K562 (cell line): ENCODE data around the gene HNRNPF. TPM values are rescaled to one million over a fixed set of nuclear protein-coding genes. Genes with fewer than 3 reads are reported as not detected.

Experiments
- FOXJ3 ChIP-seq: sonication (generic); formaldehyde crosslinking; IDR thresholded peaks from 2 replicates; pipeline ENCODE4 v1.4.0; 2020; ENCODE audit warnings: mild to moderate bottlenecking, missing genetic modification reagents
- IRF1 ChIP-seq: sonication (generic); formaldehyde crosslinking; IDR thresholded peaks from 2 replicates; pipeline ENCODE4 v1.8.0; 2022; ENCODE audit warnings: missing genetic modification reagents, mild to moderate bottlenecking, borderline replicate concordance
- PRPF4 ChIP-seq: fragments of 200-400 bp; formaldehyde crosslinking; IDR thresholded peaks from one replicate; pipeline ENCODE4 v1.6.1; 2017; ENCODE audit warnings: low read length, low read depth, mild to moderate bottlenecking; ENCODE audit not compliant: insufficient read depth, poor library complexity, severe bottlenecking
- RREB1 ChIP-seq: fragments of 250-450 bp; sonication (Bioruptor Pico); IDR thresholded peaks from 2 replicates; pipeline ENCODE4 v1.4.0; 2020
- SIX5 ChIP-seq, 2 experiments: IDR thresholded peaks; 2 replicates each; pipeline ENCODE4 v1.6.1; 2011; ENCODE audit warnings: low read length in 2 of 2, borderline replicate concordance in 1 of 2, low read depth in 1 of 2, mild to moderate bottlenecking in 1 of 2, moderate library complexity in 1 of 2; ENCODE audit not compliant: insufficient read depth in 1 of 2
- SMAD1 ChIP-seq: fragments of 150-350 bp; IDR thresholded peaks from 2 replicates; pipeline ENCODE4 v1.6.1; 2014; ENCODE audit warnings: low read length, low read depth; ENCODE audit not compliant: partially characterized antibody
- SMAD3 ChIP-seq: fragments of 450-650 bp; formaldehyde crosslinking; conservative IDR thresholded peaks from 2 replicates; pipeline ENCODE4 v1.4.0; 2020; ENCODE audit warnings: mild to moderate bottlenecking
- THAP7 ChIP-seq: fragments of 250-450 bp; sonication (Bioruptor Pico); IDR thresholded peaks from 2 replicates; pipeline ENCODE4 v1.5.0; 2021
- U2AF2 ChIP-seq: fragments of 200-400 bp; formaldehyde crosslinking; optimal IDR thresholded peaks from 2 replicates; pipeline ENCODE3; 2017; ENCODE audit warnings: low read depth, mild to moderate bottlenecking, low read length
- ZNF324 ChIP-seq: fragments of 250-450 bp; sonication (Bioruptor Pico); IDR thresholded peaks from 2 replicates; pipeline ENCODE4 v1.4.0; 2020; ENCODE audit warnings: mild to moderate bottlenecking
- polyA plus RNA-seq, 8 experiments: library from polyadenylated mRNA; depleted of rRNA in 4 of 8; stranded (reverse) in 5 of 8; unstranded in 3 of 8; fragments of >200 nt; fragmentation: Nextera tagmentation in 2 of 8; fragmentation: Illumina TruSeq in 1 of 8; extraction: Ambion mirVana in 2 of 8; extraction: Trizol in 1 of 8; gene quantifications; 2 replicates each; pipeline versions ENCODE4 v1.2.1 to v1.2.3, GENCODE V29; 2011 to 2014; ENCODE audit warnings: inconsistent platforms in 1 of 8, missing spikeins in 1 of 8
- total RNA-seq, 7 experiments: library from RNA; depleted of rRNA in 6 of 7; stranded (reverse); fragments of >200 nt in 6 of 7; fragmentation: Illumina TruSeq in 2 of 7; extraction: Trizol in 2 of 7; gene quantifications; 2 replicates each; pipeline versions ENCODE4 v1.2.1 to v1.2.3, GENCODE V29; 2011 to 2021; ENCODE audit warnings: low replicate concordance in 1 of 7
- TF ChIP-seq, protein P1 (sequence below): fragments of 450-650 bp; IDR thresholded peaks from one replicate; pipeline ENCODE4 v1.6.1; 2018; ENCODE audit warnings: mild to moderate bottlenecking, moderate library complexity; ENCODE audit not compliant: partially characterized antibody
- TF ChIP-seq, protein P2 (sequence below): IDR thresholded peaks from 3 replicates; pipeline ENCODE4 v1.6.1; 2011; ENCODE audit warnings: borderline replicate concordance, mild to moderate bottlenecking, moderate library complexity; ENCODE audit not compliant: insufficient read length; ENCODE audit errors: extremely low read depth

HNRNPF gene
- total and polyA plus RNA-seq, 9 of the 15 experiments (the other 6 are each of a cell fraction or from before 2014, with no cell fraction given), result 192 to 489 (median 416) TPM

DNA sequence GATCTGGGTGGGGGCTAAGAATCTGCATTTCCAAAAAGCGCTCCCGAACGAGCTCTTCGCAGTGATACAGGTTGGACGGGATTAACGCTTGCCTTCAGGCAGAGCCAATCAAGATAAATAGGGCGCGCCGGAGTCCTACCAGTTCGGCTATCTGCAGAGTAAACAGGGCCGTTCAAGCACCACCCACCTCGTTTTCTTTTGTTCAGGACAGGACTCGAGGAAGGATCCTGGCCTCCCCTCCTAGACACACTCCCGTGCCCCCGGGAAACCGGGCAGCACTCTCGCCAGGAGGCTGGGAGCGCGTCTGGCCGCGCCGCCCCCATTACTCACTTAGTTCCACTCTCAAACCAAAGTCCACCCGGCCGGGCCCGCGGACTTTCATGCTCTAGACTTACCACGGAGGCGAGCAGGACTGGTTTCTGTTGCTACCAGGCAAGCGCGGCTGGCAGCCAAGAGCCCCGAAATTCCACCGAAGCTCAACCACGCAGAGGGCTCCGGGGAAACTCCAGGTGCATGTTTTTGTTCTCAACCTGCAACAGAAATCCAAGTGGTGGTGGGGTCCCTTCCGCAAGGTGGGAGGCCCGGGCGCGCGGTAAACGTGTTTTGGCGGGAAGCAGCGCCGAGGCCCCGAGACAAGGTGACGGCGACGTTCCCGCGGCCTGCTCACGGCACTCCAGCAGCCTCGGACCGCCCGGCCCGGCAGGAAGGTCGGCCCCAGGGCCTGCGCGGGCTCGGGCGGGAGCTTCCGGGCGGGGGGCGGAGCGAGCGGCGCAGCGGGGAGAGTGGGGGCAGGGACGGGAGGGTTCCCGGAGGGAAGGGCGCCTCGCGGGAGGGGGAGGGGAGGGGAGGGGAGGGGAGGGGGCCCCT lies 12.7 kb downstream of the HNRNPF start (continued):
- TF ChIP-seq IRF1 (CRISPR knock-in tag) (peak; percentile 55; the same call in 1 of the 2 replicates), SIX5 (IDR thresholded peaks at IDR 0.05; ENCODE audit: borderline replicate concordance in 1 of 2, insufficient read depth in 1 of 2, low read depth in 1 of 2, low read length in 2 of 2) (no peak), SMAD3 (CRISPR knock-in tag) (no peak), ZNF324 (CRISPR knock-in tag) (no peak), PRPF4 (peak; percentile 78), RREB1 (CRISPR knock-in tag) (0 out of 2 replicates have a peak, but pooled peaks have one; percentile 12), U2AF2 (no peak), SMAD1 (peak; percentile 57), FOXJ3 (CRISPR knock-in tag) (no peak), THAP7 (CRISPR knock-in tag) (0 out of 2 replicates have a peak, but pooled peaks have one; percentile 14)
- TF ChIP-seq, protein P1, sequence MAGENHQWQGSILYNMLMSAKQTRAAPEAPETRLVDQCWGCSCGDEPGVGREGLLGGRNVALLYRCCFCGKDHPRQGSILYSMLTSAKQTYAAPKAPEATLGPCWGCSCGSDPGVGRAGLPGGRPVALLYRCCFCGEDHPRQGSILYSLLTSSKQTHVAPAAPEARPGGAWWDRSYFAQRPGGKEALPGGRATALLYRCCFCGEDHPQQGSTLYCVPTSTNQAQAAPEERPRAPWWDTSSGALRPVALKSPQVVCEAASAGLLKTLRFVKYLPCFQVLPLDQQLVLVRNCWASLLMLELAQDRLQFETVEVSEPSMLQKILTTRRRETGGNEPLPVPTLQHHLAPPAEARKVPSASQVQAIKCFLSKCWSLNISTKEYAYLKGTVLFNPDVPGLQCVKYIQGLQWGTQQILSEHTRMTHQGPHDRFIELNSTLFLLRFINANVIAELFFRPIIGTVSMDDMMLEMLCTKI, result no peak
- TF ChIP-seq, protein P2, sequence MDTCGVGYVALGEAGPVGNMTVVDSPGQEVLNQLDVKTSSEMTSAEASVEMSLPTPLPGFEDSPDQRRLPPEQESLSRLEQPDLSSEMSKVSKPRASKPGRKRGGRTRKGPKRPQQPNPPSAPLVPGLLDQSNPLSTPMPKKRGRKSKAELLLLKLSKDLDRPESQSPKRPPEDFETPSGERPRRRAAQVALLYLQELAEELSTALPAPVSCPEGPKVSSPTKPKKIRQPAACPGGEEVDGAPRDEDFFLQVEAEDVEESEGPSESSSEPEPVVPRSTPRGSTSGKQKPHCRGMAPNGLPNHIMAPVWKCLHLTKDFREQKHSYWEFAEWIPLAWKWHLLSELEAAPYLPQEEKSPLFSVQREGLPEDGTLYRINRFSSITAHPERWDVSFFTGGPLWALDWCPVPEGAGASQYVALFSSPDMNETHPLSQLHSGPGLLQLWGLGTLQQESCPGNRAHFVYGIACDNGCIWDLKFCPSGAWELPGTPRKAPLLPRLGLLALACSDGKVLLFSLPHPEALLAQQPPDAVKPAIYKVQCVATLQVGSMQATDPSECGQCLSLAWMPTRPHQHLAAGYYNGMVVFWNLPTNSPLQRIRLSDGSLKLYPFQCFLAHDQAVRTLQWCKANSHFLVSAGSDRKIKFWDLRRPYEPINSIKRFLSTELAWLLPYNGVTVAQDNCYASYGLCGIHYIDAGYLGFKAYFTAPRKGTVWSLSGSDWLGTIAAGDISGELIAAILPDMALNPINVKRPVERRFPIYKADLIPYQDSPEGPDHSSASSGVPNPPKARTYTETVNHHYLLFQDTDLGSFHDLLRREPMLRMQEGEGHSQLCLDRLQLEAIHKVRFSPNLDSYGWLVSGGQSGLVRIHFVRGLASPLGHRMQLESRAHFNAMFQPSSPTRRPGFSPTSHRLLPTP, result no peak
